Epidermal melanocyte (primary cell): ENCODE data around the gene KCTD13.
"Not testable (repeated sequence)": the region's sequence is repeated elsewhere in the genome, so short reads cannot be mapped to it uniquely, and the experiment has no call there.

Experiments used
- DNase-seq: peaks from one replicate; pipeline ENCODE4 v3.0.0; 2011; ENCODE audit warnings: low spot score; ENCODE audit not compliant: insufficient read length

Gene KCTD13

DNA sequence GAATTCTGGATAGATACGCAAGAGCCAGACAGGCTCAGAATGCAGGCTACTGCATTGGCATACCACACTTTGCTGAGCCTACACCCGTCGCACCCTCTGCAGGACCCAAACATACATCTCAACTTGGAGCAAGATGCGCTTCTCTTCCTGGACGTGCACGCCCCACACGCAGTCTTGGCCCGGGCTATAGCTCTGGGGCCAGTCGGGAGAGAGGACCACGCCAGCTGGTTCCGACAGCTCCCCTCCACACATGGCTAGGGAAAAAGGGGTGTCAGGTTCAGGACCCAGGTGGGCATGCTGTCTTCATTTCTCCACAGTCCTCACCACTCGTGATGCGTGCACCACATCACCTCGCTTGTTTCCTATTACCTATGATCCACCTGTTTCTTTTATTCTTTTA, 47.9 kb downstream of the KCTD13 start:
- no peak for DNase-seq

DNA sequence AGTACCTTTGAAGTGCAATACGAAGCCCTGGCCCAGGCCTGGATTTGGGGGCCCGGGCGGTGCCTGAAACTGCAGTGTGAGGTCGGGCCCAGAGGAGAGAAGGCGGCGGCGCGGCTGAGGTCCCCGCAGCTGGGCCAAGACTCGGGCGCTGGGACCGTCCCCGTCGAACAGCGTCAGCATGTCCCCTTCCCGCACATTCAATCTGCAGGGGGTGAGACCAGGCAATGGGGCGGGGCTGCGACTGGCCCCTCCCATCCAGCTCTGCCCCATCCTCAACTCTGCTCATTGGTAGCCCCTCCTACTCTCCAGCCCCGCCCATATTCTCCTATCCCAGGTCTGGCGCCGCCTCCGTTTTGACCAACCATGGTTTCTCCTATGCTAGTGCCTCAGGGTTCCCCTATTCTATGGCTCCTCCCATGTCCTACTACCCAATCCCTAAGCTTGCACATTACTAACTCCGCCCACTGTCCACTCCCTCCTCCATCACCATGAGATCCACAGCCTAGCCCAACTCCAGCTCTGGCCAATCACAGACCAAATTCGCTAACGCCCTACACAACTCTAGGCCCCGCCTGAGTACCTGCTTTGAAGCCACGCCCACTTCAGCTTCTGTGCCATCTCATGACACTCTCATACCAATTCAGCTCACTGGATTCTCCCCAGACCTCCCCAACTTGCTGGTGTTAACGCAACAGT, 48.6 kb downstream of the KCTD13 start:
- no peak for DNase-seq

- DNase-seq: no peak
Observed at GRCh38 chr16:29876594-29877249, 49.3 kb downstream of the KCTD13 start.

GRCh38 chr16:29876217-29876593, 49.8 kb downstream of the KCTD13 start:
- DNase-seq: no peak

GRCh38 chr16:29875206-29875605, 50.8 kb downstream of the KCTD13 start:
- no peak for DNase-seq

DNA sequence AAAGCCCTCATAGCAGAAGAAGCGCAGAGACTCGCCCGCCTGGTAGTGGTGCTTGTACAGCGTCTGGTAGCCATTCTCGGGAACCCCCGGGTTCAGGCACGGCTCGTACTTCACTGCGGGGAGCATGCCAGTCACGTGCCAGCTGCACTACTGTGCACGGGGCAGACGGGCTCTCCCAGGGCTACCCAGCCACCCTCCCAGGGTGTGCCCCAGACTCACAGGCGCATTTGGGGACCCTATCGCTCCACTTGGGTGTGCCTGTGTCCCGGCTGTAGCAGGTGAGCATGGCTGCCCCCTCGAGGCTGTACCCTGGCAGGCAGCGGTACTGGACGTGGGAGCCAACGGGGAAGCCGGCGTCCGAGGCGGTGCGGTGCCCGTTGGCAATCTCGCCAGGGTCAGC, 52.7 kb downstream of the KCTD13 start:
- no peak for DNase-seq

- DNase-seq: no peak
Observed at GRCh38 chr16:29871822-29872546, 54.0 kb downstream of the KCTD13 start.

- DNase-seq: not testable (repeated sequence)
Observed at GRCh38 chr16:29869067-29869466, 57.0 kb downstream of the KCTD13 start.

DNA sequence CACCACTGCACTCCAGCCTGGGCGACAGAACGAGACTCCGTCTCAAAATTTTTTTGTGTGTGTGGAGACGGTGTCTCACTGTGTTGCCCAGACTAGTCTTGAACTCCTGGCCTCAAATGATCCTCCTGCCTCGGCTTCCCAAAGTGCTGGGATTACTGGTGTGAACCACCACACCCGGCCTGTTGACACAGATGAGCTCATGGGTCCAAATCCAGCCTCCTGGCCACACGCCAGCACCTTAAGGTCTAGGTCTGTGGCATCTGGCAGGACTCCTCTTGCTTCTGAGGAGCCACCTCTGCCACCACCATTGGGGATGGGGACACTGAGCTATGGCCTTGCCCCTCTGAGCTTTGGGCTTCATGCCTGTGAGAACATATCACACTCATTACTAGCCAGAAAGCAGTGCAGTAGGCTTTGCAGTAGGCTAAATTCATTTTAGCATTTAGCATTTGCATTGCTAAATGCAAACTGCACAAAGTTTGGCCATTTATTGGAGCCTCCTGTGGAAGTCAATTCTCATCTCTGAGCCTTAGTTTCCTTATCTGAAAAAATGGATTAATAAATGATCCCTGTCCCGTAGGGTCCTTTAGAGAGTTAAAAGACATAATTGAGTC, 57.5 kb downstream of the KCTD13 start:
- no peak for DNase-seq

GRCh38 chr16:29864205-29864604, 61.8 kb downstream of the KCTD13 start:
- no peak for DNase-seq

DNA sequence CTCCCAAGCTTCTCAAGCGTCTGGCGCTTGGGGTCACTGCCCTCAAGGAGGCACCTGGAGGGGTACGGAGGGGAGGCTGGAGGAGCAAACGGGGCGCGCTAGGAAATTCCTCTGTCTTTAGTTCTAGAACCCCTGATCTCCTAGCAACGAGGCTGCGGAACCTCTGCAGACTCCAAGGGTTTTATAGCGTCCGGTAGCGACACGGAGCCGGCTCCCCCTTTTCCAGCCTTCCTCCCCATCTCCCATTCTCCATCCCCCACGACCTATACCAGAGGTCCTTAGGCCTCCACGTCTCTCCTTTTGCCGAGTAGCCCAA, 62.4 kb downstream of the KCTD13 start:
- no peak for DNase-seq

- DNase-seq: peak; percentile 75
Observed at GRCh38 chr16:29862884-29863668, 63.0 kb downstream of the KCTD13 start, which contains the start of gene CDIPT. Gene CDIPT (minus strand): TSS chr16:29863226. CDS start chr16:29862857, 369 bp downstream.

GRCh38 chr16:29862383-29862883, 63.6 kb downstream of the KCTD13 start:
- DNase-seq: no peak

DNA sequence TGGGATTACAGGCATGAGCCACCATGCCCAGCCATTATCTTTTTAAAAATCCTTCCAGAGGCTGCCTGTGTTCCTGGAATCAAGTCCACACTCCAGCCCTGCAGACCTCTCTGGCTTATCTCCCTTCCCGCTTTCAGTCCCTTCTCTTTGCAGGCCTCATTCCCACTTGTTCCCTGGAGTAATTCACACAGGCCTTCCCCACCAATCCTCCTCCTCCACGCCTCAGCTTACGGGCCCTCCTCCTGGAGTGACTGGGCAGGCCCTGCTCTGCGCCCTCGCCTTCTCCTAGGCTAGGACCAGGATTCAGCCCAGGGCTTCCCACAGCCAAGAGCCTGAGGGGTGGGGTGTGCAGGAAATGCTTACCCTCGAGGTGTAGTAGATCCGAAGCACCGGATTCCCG, 65.8 kb downstream of the KCTD13 start:
- DNase-seq: no peak

- DNase-seq: no peak
Observed at GRCh38 chr16:29858974-29859373, 67.1 kb downstream of the KCTD13 start.

- DNase-seq: no peak
Observed at GRCh38 chr16:29858149-29858849, 67.7 kb downstream of the KCTD13 start.

GRCh38 chr16:29857133-29857760, 68.8 kb downstream of the KCTD13 start:
- DNase-seq: no peak
